Frontal cortex (tissue), 4 donors: ENCODE results near the gene AKT1. TPM values are rescaled to one million over a fixed set of nuclear protein-coding genes. Genes with fewer than 3 reads are reported as not detected.
A peak's percentile ranks its signal among the peaks of the same experiment; 100 is the strongest.
"Not testable (repeated sequence)": the region's sequence is repeated elsewhere in the genome, so short reads cannot be mapped to it uniquely, and the experiment has no call there.

Experiments used
- DNase-seq, 2 donors: peaks; one replicate each; pipeline ENCODE4 v3.0.0; 2012; ENCODE audit warnings: low spot score in 2 of 2
- FAIRE-seq: peaks from 2 replicates; lab custom pipeline; 2012; peaks lifted over from hg19 to GRCh38; lab: Jason Lieb, UNC
- total RNA-seq: library from RNA; depleted of rRNA; stranded (reverse); fragments of >200 nt; gene quantifications from one replicate; pipeline ENCODE4 v1.2.3, GENCODE V29; 2014
- donor health status: control.
- donor health status: control.
- donor health status: control.

The AKT1 gene
- total RNA-seq, 1 donor from 2014 or later, result 130 TPM

- FAIRE-seq (no peak), DNase-seq (no peak)
Measured at GRCh38 chr14:104758981-104759969, 36.3 kb downstream of the AKT1 start.

DNA sequence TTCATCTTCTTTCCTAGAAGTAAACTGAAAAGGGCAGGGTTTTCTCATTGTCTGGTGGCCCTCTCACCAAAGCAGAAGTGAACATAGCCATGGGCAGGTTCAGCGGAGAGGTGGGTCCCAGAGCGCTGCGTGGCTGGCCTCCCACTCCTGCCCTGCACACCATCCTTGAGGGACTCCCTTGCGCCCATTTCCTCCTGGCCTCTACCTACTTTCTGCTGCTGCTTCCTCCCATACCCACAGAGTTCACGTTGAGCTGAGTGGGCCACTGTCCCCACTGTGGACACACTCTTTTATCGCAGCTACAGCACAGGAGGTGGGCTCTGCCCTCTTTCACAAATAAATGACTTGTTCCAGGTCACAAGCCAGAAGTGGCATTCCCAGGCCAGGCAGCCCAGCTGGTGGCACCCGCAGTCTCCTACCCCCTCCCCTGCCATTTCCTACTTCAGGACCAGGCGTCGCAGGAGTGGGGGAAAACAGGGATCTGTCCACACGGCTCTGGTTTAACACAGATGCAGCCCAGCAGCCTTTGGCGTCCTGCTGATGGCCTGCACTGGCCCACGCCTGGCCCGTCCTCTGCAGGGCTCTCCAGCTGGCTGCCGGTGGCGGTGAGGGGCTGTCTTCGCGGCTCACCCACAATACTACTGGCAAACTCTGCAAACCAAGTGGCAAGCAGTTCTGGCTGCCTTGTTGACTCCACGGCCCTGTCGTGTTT, 37.7 kb downstream of the AKT1 start:
- FAIRE-seq (no peak), DNase-seq (no peak)

DNA sequence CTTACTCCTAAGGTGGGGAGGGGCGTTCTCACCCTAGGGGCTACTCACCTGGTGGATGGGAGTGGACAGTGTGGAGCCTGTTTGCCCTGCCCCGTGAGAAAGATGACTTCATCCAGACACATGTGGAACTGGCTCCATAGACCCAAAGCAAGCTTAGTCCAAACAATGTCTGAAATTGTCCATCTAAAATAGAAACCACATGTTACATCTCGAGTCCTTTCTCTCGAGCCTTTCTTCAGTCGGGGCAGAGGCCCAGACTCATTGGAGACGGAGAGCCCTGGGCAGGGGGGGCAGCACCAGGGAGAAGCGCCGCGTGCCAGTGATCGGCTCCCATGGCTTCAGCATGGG, 38.3 kb downstream of the AKT1 start:
- FAIRE-seq (no peak), DNase-seq (no peak)

GRCh38 chr14:104756477-104757237, 38.9 kb downstream of the AKT1 start:
- DNase-seq (no peak), FAIRE-seq (no peak)

DNA sequence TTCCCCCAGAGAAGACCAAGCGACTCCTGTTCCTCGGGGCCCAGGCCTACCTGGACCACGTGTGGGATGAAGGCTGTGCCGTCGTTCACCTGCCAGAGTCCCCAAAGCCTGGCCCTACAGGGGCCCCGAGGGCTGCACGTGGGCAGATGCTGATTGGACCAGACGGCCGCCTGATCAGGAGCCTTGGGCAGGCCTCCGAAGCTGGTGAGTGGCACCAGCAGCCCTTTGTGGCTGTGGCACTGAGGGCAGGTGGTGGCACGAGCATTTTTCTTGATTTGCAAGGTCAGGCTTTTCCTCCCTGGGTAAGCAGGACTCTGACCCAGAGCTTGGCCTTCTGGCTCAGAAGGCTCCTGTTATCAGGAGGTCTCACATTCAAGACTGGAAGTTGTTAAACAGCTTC, 39.9 kb downstream of the AKT1 start:
- no peak for DNase-seq
- no peak for FAIRE-seq

DNA sequence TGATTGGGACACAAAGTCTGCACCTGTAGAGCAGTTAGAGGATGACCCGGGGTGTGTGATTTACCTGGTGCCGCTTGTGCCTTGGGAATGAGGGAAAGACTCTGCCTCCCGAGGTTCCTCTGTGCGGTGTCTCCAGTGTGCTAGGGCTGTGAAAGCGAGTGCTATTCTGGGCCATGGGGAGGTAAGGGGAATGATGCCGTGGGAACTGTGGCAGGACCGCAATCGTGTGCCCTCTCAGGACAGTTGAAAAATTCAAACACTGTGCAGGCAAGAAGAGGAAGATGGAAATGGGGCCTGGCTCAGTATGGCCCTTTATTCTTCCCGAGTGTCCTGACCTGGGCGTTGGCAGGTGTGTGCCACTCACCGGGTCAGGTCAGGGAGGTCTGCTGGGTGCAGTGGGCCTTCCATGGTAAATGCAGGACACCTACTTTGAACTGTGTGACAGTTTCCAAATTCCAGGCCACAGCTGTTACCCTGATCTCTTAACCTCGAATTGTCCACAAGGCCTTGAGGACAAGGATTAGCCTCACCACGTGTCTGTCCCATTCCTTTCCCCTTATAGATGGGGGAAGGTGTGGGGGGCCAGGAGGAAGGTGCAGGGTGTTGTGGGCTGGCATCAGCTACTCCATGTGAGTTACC, 41.2 kb downstream of the AKT1 start:
- FAIRE-seq, result no peak
- no peak for DNase-seq

GRCh38 chr14:104753528-104754212, 41.9 kb downstream of the AKT1 start:
- FAIRE-seq, result no peak
- no peak for DNase-seq

DNA sequence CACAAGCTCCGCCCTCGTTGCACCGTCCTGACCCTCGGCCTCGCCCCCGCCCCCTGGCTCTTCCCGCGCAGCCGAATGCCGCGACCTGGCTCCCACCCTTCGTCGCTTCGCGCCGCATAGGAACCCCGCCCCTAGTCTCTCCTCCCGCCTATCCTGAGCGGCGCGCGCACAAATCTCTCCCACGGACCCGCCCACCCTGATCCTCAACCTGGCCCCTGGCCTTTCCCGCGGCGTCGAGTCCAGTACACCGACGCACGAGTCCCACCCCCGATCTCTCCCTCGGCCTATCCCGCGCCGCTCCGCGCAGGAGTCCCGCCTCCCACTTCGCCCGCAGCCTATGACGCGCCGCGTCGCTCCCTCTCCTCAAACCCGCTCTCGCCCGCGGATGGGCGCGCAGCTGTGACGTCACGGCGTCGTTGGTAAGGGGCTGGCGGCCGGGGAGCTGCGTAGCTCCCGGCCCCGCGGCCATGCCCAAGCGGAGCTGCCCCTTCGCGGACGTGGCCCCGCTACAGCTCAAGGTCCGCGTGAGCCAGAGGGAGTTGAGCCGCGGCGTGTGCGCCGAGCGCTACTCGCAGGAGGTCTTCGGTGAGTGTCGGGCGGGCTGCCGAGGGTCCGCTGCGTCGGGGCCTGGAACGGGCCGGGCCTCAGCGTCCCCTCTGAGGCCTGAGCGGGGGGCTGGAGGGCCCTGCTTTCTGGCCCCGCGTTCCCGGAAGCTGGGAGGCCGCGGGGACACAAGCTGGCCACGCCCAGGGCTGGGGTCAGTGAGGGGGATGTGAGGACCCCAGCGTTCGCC, 42.6 kb downstream of the AKT1 start, which contains the start of gene SIVA1:
Gene SIVA1, plus strand, starts transcription at position 413 of the 793 bp plus-strand sequence. Its CDS starts 55 bp downstream, at position 468.
- FAIRE-seq (peak; percentile 53), DNase-seq (peak; percentile 100)

- FAIRE-seq, result no peak
- DNase-seq, result peak; percentile 96 to 98
Measured at GRCh38 chr14:104752423-104752734, 43.2 kb downstream of the AKT1 start.

- DNase-seq (no peak), FAIRE-seq (no peak)
Measured at GRCh38 chr14:104751539-104752422, 43.8 kb downstream of the AKT1 start.

GRCh38 chr14:104750753-104751057, 44.8 kb downstream of the AKT1 start:
- FAIRE-seq, DNase-seq: not testable (repeated sequence)

DNA sequence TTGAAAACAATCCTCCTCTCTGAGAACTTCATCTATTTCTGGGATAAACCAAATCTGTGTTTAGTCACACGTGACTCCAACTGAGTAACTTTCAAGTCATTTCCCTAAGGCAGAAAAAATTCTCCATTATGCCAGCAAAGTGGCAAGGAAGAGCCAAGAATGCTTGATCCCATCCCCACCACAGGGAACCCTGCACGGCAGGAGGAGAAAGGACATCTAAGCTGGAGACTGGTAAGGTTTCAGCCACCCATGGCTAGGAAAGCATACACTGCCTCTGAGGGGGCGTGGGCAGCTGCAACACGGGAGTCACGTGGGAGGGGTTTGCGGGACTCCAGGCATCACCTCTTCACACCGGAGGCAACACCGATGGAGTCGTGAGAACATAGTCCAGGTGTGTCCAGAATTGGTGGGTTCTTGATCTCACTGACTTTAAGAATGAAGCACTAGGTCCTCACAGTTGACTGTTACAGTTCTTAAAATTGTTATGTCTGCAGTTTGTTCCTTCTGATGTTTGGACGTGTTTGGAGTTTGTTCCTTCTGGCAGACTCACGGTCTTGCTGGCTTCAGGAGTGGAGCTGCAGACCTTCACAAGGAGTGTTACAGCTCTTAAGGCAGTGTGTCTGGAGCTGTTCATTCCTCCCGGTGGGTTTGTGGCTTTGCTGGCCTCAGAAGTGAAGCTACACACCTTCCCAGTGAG, 45.3 kb downstream of the AKT1 start:
- DNase-seq (no peak), FAIRE-seq (no peak)

GRCh38 chr14:104749111-104749649, 46.4 kb downstream of the AKT1 start:
- peak in 1 of 2 donors; percentile 68 for DNase-seq
- FAIRE-seq, result no peak

DNA sequence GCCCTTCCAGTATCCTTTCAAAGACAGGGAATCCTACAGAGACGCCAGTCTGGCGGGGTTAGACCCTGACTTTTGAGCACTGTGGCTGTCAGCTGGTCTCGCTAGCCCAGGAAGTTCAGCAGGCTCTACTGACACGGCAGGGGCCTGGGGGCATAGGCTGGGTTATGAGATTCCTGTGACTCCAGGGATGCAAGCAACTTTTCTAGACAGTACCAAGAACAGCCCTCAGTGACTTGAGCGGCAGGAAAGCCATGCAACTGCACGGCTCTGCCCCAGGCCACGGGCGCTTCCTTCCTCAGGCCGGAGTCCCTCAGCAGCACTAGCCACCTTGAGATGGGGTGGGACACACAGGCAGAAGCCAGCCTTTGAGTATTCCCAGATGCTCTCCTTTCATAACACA, 47.7 kb downstream of the AKT1 start:
- DNase-seq, result no peak
- no peak for FAIRE-seq

DNA sequence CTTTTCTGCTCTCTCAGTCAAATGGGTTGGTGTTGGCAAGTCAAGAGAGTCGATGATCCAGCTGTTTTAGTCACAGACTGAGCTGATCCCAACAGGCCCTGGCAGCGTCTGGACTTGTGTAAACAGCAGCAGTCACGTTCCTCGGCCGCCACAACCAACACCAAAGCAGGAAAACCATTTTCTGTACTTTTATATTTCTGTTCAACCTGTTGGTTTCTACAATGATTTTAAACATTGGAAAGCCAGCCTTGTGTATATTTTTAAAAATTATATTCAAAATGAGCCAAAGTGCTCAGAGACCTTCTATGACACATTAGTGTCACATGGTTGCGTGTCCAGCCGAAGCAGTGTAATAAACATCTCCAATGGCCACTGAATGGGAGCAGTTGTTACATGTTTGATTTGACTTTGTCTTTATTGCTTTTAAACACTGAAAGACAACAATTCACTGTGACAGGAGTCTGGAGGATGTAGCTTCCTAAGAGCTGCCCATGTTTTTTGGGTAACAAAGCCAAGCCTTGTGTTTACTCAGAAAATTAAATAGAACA, 48.5 kb downstream of the AKT1 start:
- no peak for FAIRE-seq
- DNase-seq, result no peak

DNA sequence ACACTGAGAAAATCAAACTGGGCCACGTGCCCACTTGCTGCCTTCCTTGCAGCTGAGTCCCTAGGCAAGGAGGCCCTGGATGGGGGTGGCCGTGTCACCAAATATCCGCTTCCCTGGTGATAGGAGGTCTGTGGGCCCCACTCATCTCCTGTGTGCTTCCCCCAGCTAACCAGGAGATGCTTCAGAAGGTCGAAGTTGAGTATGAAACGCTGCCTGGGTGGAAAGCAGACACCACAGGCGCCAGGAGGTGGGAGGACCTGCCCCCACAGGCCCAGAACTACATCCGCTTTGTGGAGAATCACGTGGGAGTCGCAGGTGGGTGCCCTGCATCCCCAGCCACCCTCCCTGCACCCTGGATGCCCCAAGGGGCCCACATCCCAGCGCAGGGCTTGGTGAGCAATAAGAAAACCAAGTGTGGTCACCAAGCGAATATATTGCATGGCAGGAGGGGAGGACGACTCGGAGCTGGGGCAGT, 49.4 kb downstream of the AKT1 start:
- no peak for FAIRE-seq
- DNase-seq, result no peak

DNA sequence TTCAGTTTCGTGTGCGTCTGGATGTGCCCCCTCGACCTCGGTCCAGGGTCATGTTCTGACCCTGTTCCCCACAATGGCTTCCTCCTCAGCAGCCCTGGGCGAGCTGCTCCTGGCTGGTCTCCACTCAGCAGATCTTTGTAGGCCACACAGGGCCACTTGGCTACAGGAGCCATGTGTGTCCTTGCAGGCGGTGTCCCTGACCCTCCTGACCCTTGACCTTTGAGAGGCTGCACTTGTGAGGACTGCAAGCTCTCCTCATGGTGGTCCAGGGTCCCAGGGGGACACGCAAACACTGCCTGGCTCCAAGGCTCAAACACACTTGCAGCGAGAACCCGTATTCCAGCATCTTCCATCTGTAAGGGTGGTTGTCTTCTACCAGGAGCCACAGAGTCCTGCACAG, 50.1 kb downstream of the AKT1 start:
- FAIRE-seq (no peak), DNase-seq (no peak)
